ENCODE measurements around the gene DDIT4. TPM values are rescaled to one million over a fixed set of nuclear protein-coding genes. Genes with fewer than 3 reads are reported as not detected.

DDIT4 gene
- total and polyA plus RNA-seq, 7 experiments from 2014 or later, result 25.4 to 335 (median 135) TPM

- CTCF ChIA-PET, result interaction anchor here (0.6 to 3.8 kb wide), 2 partner anchors 49 to 105 kb away, joined by 3 to 17 read pairs; partner anchors contain the start of gene DDIT4
- Histone ChIP-seq H3K27me3 (ENCODE audit: control insufficient read depth in 2 of 2, insufficient read depth in 2 of 2, low read length in 2 of 2) (no peaks in the 10 kb centered on the region), H3K4me3 (ENCODE audit: low read length) (no peak overlapping the region), H3K9me3 (ENCODE audit: control insufficient read depth in 2 of 3, low read length in 3 of 3) (no peaks in the 10 kb centered on the region), H3K4me1 (ENCODE audit: control insufficient read depth in 2 of 2, insufficient read depth in 2 of 2, low read length in 2 of 2) (peaks cover 49 to 67% of the 10 kb centered on the region in 2 donors), H3K36me3 (ENCODE audit: control insufficient read depth in 2 of 3, insufficient read depth in 3 of 3, low read length in 3 of 3) (no peaks in the 10 kb centered on the region), H3K27ac (ENCODE audit: low read depth, low read length) (peak overlapping the region; percentile 94)
- POLR2A ChIA-PET, result interaction anchor here (0.8 to 13.6 kb wide), 5 partner anchors 10 to 108 kb away, joined by 3 to 174 read pairs (median 76); partner anchors contain the start of genes ANAPC16, ASCC1 and DDIT4
- Mint-ChIP-seq H3K9me3 (peaks cover 0 to 6% (median 0%) of the 10 kb centered on the region in 11 donors), H3K4me3 (peak overlapping the region in 4 of 10 donors; percentile 29 to 64 (median 40)), H3K27ac (peak overlapping the region in 5 of 9 donors; percentile 87 to 98 (median 97)), H3K36me3 (peaks cover 0 to 9% (median 0%) of the 10 kb centered on the region in 5 donors), H3K27me3 (no peaks in the 10 kb centered on the region), H3K4me1 (peaks cover 42 to 82% (median 69%) of the 10 kb centered on the region in 7 donors)
- DNase-seq (no peak), ATAC-seq (no peak)
- intact Hi-C loops (cut with micrococcal nuclease), result no loop called here
Observed at GRCh38 chr10:72323771-72324191, 50.1 kb downstream of the DDIT4 start.

Other genes starting within 250 kb of the DDIT4 start
- 100 to 1,000 TPM; 312 to 543 (median 505) TPM for gene SPOCK2, start 185.4 kb upstream of the DDIT4 start, total RNA-seq
- 100 to 1,000 TPM; 200 to 250 TPM for gene SPOCK2, start 185.4 kb upstream of the DDIT4 start, polyA plus RNA-seq
- 100 to 1,000 TPM in 3 of 5 experiments, 10 to 100 TPM in 2; 85.5 to 131 (median 105) TPM for gene ANAPC16, start 57.9 kb upstream of the DDIT4 start, total RNA-seq
- gene ANAPC16, start 57.9 kb upstream of the DDIT4 start, polyA plus RNA-seq, result 100 to 1,000 TPM; 318 to 445 TPM
- gene ASCC1, start 57.6 kb upstream of the DDIT4 start, total RNA-seq, result 10 to 100 TPM; 19.4 to 33.1 (median 24.2) TPM
- gene ASCC1, start 57.6 kb upstream of the DDIT4 start, polyA plus RNA-seq, result 10 to 100 TPM; 25.2 to 27.1 TPM
- gene DNAJB12, start 81.0 kb downstream of the DDIT4 start, total RNA-seq, result 10 to 100 TPM; 24.6 to 40.5 (median 36.2) TPM
- 10 to 100 TPM; 17.6 to 27.6 TPM for gene DNAJB12, start 81.0 kb downstream of the DDIT4 start, polyA plus RNA-seq

Measured in naive thymus-derived CD4-positive, alpha-beta T cell (primary cell).